BE2C (cell line): Measurements from ENCODE around the gene LEMD2.

Source experiments
- DNase-seq: peaks from one replicate; pipeline ENCODE4 v3.0.0-alpha.2; 2020
- H3K27me3 ChIP-seq: fragments of 250-450 bp; sonication (Bioruptor Pico); 2 replicates; pipeline ENCODE4 v1.5.1; 2020; ENCODE audit warnings: mild to moderate bottlenecking
- H3K36me3 ChIP-seq: fragments of 250-450 bp; sonication (Bioruptor Pico); 2 replicates; pipeline ENCODE4 v1.5.1; 2020; ENCODE audit warnings: mild to moderate bottlenecking
- H3K4me1 ChIP-seq: fragments of 250-450 bp; sonication (Bioruptor Pico); 2 replicates; pipeline ENCODE4 v1.5.1; 2020
- H3K4me3 ChIP-seq: 2 replicates; pipeline ENCODE4 v1.5.1; 2011; ENCODE audit warnings: low read depth, low read length
- H3K9me3 ChIP-seq: fragments of 250-450 bp; sonication (Bioruptor Pico); 2 replicates; pipeline ENCODE4 v1.5.1; 2020
- TF ChIP-seq, protein P1 (sequence below): IDR thresholded peaks from 2 replicates; pipeline ENCODE4 v1.5.1; 2012; ENCODE audit warnings: mild to moderate bottlenecking, low read depth, low read length

LEMD2 gene

GRCh38 chr6:33737267-33738026 lies 51.5 kb downstream of the LEMD2 start:
- H3K36me3 ChIP-seq: no peaks in the 10 kb centered on the region
- H3K4me3 ChIP-seq: no peak overlapping the region
- H3K27me3 ChIP-seq: no peaks in the 10 kb centered on the region
- no peak for DNase-seq
- no peaks in the 10 kb centered on the region for H3K9me3 ChIP-seq
- no peaks in the 10 kb centered on the region for H3K4me1 ChIP-seq
- TF ChIP-seq, protein P1, sequence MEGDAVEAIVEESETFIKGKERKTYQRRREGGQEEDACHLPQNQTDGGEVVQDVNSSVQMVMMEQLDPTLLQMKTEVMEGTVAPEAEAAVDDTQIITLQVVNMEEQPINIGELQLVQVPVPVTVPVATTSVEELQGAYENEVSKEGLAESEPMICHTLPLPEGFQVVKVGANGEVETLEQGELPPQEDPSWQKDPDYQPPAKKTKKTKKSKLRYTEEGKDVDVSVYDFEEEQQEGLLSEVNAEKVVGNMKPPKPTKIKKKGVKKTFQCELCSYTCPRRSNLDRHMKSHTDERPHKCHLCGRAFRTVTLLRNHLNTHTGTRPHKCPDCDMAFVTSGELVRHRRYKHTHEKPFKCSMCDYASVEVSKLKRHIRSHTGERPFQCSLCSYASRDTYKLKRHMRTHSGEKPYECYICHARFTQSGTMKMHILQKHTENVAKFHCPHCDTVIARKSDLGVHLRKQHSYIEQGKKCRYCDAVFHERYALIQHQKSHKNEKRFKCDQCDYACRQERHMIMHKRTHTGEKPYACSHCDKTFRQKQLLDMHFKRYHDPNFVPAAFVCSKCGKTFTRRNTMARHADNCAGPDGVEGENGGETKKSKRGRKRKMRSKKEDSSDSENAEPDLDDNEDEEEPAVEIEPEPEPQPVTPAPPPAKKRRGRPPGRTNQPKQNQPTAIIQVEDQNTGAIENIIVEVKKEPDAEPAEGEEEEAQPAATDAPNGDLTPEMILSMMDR: no peak

DNA sequence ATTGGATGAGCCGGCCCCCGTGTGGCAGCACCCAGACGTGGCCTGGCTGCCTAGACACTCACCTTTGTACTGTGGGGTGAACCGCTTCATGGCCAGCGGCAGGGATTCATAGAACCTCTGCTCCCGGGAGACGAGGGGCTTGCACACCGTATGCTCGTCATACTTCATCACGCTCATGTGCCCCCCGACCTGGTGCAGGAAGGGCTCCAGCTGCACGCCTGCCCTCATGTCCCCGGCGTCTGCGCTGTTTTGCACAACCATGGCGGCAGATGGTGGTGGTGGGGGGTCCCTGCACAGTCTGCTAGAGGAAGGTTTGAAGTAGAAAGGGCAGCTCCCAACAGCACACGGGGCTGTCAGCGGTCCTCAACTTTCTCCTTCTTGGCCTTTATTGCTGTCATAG lies 53.7 kb downstream of the LEMD2 start:
- TF ChIP-seq, protein P1: no peak
- Histone ChIP-seq H3K4me3 (no peak overlapping the region), H3K9me3 (no peaks in the 10 kb centered on the region), H3K4me1 (no peaks in the 10 kb centered on the region), H3K27me3 (no peaks in the 10 kb centered on the region), H3K36me3 (no peaks in the 10 kb centered on the region)
- no peak for DNase-seq

DNA sequence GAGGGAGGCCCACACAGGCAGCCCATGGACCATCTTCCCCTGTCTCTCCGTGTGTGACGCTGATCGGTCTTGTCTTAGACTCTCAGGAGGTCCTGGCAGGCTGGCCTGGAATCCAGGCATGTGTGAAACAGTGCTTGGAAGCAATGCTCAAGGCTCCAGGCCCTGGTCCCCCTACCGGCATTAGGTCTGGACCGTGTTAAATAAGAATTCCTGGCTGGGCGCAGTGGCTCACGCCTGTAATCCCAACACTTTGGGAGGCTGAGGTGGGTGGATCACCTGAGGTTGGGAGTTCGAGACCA lies 55.3 kb downstream of the LEMD2 start:
- Histone ChIP-seq H3K27me3 (no peaks in the 10 kb centered on the region), H3K9me3 (no peaks in the 10 kb centered on the region), H3K4me1 (no peaks in the 10 kb centered on the region), H3K4me3 (no peak overlapping the region), H3K36me3 (no peaks in the 10 kb centered on the region)
- no peak for DNase-seq
- TF ChIP-seq, protein P1: no peak

GRCh38 chr6:33732817-33733708 lies 55.9 kb downstream of the LEMD2 start:
- TF ChIP-seq, protein P1: no peak
- no peaks in the 10 kb centered on the region for H3K27me3 ChIP-seq

GRCh38 chr6:33732385-33732784 lies 56.5 kb downstream of the LEMD2 start:
- no peaks in the 10 kb centered on the region for H3K9me3 ChIP-seq
- DNase-seq: no peak
- H3K27me3 ChIP-seq: no peaks in the 10 kb centered on the region
- H3K36me3 ChIP-seq: no peaks in the 10 kb centered on the region
- H3K4me3 ChIP-seq: no peak overlapping the region
- TF ChIP-seq, protein P1: no peak
- no peaks in the 10 kb centered on the region for H3K4me1 ChIP-seq

More at GRCh38 chr6:33732817-33733708, 55.9 kb downstream of the LEMD2 start:
- H3K9me3 ChIP-seq: no peaks in the 10 kb centered on the region
- no peaks in the 10 kb centered on the region for H3K36me3 ChIP-seq
- no peaks in the 10 kb centered on the region for H3K4me1 ChIP-seq
- H3K4me3 ChIP-seq: no peak overlapping the region
- no peak for DNase-seq
